IMR-90 (cell line): ENCODE measurements around the gene PRELID3B. TPM values are rescaled to one million over a fixed set of nuclear protein-coding genes. Genes with fewer than 3 reads are reported as not detected.

Source experiments
- ATAC-seq: fragments of 200-7000 bp; cut with Tn5 transposase; 2 replicates; pipeline ENCODE4 v1.9.1; 2020; ENCODE audit warnings: low read depth, mild to moderate bottlenecking, moderate library complexity
- BruUV-seq: library from RNA; stranded (reverse); fragments of 400-500 nt; replicated peaks from 2 replicates; lab custom pipeline; 2021; lab: Mats Ljungman, UMichigan
- CTCF ChIA-PET: fragments of 300-600 bp; formaldehyde crosslinking; extraction: SDS; loops from one replicate; lab custom pipeline; 2021; ENCODE audit warnings: antibody characterized with exemption; lab: Yijun Ruan, JAX
- POLR2A ChIA-PET: fragments of 300-600 bp; sonication (Branson Sonifier 250); formaldehyde crosslinking; loops from one replicate; lab custom pipeline; 2022; ENCODE audit warnings: antibody characterized with exemption; ENCODE audit not compliant: unreplicated experiment; lab: Charles Lee
- DNase-seq: peaks from one replicate; pipeline ENCODE4 v3.0.0; 2013
- H2AFZ ChIP-seq: replicated peaks from 2 replicates; pipeline ENCODE3; 2013; ENCODE audit warnings: low read length, mild to moderate bottlenecking; ENCODE audit not compliant: poor library complexity
- H2AK5ac ChIP-seq: 2 replicates; pipeline ENCODE4 v1.6.1; 2013; ENCODE audit warnings: low read depth, low read length, inconsistent platforms
- H2AK9ac ChIP-seq: replicated peaks from 2 replicates; pipeline ENCODE3; 2013; ENCODE audit warnings: mild to moderate bottlenecking, low read depth, low read length, moderate library complexity; ENCODE audit not compliant: poor library complexity
- H2BK120ac ChIP-seq: 2 replicates; pipeline ENCODE4 v1.6.1; 2013; ENCODE audit warnings: low read depth, low read length, inconsistent platforms
- H2BK15ac ChIP-seq: 3 replicates; pipeline ENCODE4 v1.6.1; 2013; ENCODE audit warnings: low read depth, low read length, inconsistent platforms
- H2BK20ac ChIP-seq: 2 replicates; pipeline ENCODE4 v1.6.1; 2013; ENCODE audit warnings: low read depth, mild to moderate bottlenecking, inconsistent platforms, low read length, moderate library complexity
- H2BK5ac ChIP-seq: 2 replicates; pipeline ENCODE4 v1.6.1; 2013; ENCODE audit warnings: mild to moderate bottlenecking, low read depth, low read length, inconsistent platforms; ENCODE audit not compliant: poor library complexity, severe bottlenecking
- H3K14ac ChIP-seq: replicated peaks from 2 replicates; pipeline ENCODE4 v1.6.1; 2013; ENCODE audit warnings: low read depth, low read length, inconsistent platforms
- H3K18ac ChIP-seq: 2 replicates; pipeline ENCODE4 v1.6.1; 2013; ENCODE audit warnings: low read depth, low read length, control low read depth
- H3K23ac ChIP-seq: 2 replicates; pipeline ENCODE4 v1.6.1; 2013; ENCODE audit warnings: low read depth, low read length, inconsistent platforms
- H3K27ac ChIP-seq: 2 replicates; pipeline ENCODE4 v1.5.1; 2013; ENCODE audit warnings: mild to moderate bottlenecking, control low read depth, low read length; ENCODE audit not compliant: insufficient read depth
- H3K27me3 ChIP-seq: 2 replicates; pipeline ENCODE4 v1.6.1; 2013; ENCODE audit warnings: low read length; ENCODE audit not compliant: control insufficient read depth, insufficient read depth
- H3K36me3 ChIP-seq: 2 replicates; pipeline ENCODE4 v1.6.1; 2013; ENCODE audit warnings: low read length, mixed read lengths; ENCODE audit not compliant: control insufficient read depth, insufficient read depth
- H3K4ac ChIP-seq: 2 replicates; pipeline ENCODE4 v1.6.1; 2013; ENCODE audit warnings: low read depth, low read length, inconsistent platforms
- H3K4me1 ChIP-seq: 2 replicates; pipeline ENCODE4 v1.6.1; 2013; ENCODE audit warnings: low read length, mixed read lengths; ENCODE audit not compliant: control insufficient read depth, insufficient read depth
- H3K4me2 ChIP-seq: 2 replicates; pipeline ENCODE4 v1.6.1; 2013; ENCODE audit warnings: low read depth, mild to moderate bottlenecking, control low read depth, low read length, moderate library complexity
- H3K4me3 ChIP-seq: 2 replicates; pipeline ENCODE4 v1.5.1; 2013; ENCODE audit warnings: low read depth, mild to moderate bottlenecking, control low read depth, low read length, moderate library complexity; ENCODE audit not compliant: insufficient read depth
- H3K56ac ChIP-seq: 2 replicates; pipeline ENCODE4 v1.6.1; 2013; ENCODE audit warnings: low read length, inconsistent platforms; ENCODE audit not compliant: insufficient read depth; ENCODE audit errors: extremely low read depth
- H3K79me1 ChIP-seq, 2 experiments: 2 replicates each; pipeline ENCODE4 v1.6.1; 2013; ENCODE audit warnings: low read length in 2 of 2, inconsistent platforms in 1 of 2, low read depth in 1 of 2
- H3K9ac ChIP-seq: 2 replicates; pipeline ENCODE4 v1.6.1; 2013; ENCODE audit warnings: low read depth, low read length, control low read depth
- H3K9me1 ChIP-seq: 2 replicates; pipeline ENCODE4 v1.6.1; 2013; ENCODE audit warnings: low read length, inconsistent platforms; ENCODE audit not compliant: insufficient read depth
- H3K9me3 ChIP-seq: 2 replicates; pipeline ENCODE4 v1.6.1; 2013; ENCODE audit warnings: low read length; ENCODE audit not compliant: control insufficient read depth, insufficient read depth
- H4K20me1 ChIP-seq: 2 replicates; pipeline ENCODE4 v1.6.1; 2013; ENCODE audit warnings: low read length, inconsistent platforms; ENCODE audit not compliant: insufficient read depth
- H4K5ac ChIP-seq: 2 replicates; pipeline ENCODE4 v1.6.1; 2013; ENCODE audit warnings: mild to moderate bottlenecking, low read depth, low read length, control low read depth
- H4K8ac ChIP-seq, 2 experiments: 2 replicates each; pipeline ENCODE4 v1.6.1; 2013; ENCODE audit warnings: low read depth in 2 of 2, low read length in 2 of 2, control low read depth in 1 of 2, inconsistent platforms in 1 of 2
- H4K91ac ChIP-seq: 2 replicates; pipeline ENCODE4 v1.6.1; 2013; ENCODE audit warnings: low read depth, low read length, inconsistent platforms; ENCODE audit not compliant: insufficient read depth
- CEBPB ChIP-seq: IDR thresholded peaks from 2 replicates; pipeline ENCODE4 v1.6.1; 2012; ENCODE audit warnings: low read depth, low read length, improper control_type of control experiment
- CHD1 ChIP-seq: IDR thresholded peaks from 2 replicates; pipeline ENCODE4 v1.6.1; 2012; ENCODE audit warnings: low read depth, low read length, improper control_type of control experiment
- RAD21 ChIP-seq: IDR thresholded peaks from 2 replicates; pipeline ENCODE4 v1.6.1; 2012; ENCODE audit warnings: low read length, improper control_type of control experiment
- WGBS, 2 experiments: methylation state at CpG; one replicate each; pipeline versions ENCODE4 v1.1.5 to v1.1.7; 2013; ENCODE audit warnings: missing lambda C conversion rate in 2 of 2; ENCODE audit not compliant: insufficient read length in 1 of 2; ENCODE audit errors: extremely low coverage in 2 of 2; 5-methylcytosine and 5-hydroxymethylcytosine counted together
- dilution Hi-C: fragments of 300-500 bp; cut with HindIII; formaldehyde crosslinking; loops from one replicate; pipeline ENCODE4 v1.14.3; 2018; ENCODE audit warnings: low sequenced_read_pairs; ENCODE audit not compliant: unreplicated experiment
- in situ Hi-C: fragments of 300-500 bp; cut with MboI; formaldehyde crosslinking; loops from 3 replicates; pipeline ENCODE4 v1.14.3; 2019; ENCODE audit warnings: low sequenced_read_pairs, inconsistent platforms, mixed read lengths
- intact Hi-C: fragments of 100-400 bp; cut with micrococcal nuclease; formaldehyde crosslinking; loops from 2 replicates; pipeline ENCODE4 v1.10.0; 2022
- polyA plus RNA-seq, 3 experiments: library from polyadenylated mRNA; depleted of rRNA; stranded (reverse); fragments of >200 nt; gene quantifications; 2 replicates each; pipeline ENCODE4 v1.2.3, GENCODE V29; 2012; ENCODE audit warnings: low replicate concordance in 1 of 3
- total RNA-seq: library from RNA; depleted of rRNA; stranded (reverse); fragments of >200 nt; gene quantifications from 2 replicates; pipeline ENCODE4 v1.2.3, GENCODE V29; 2012

PRELID3B gene
- total and polyA plus RNA-seq, 2 of the 4 experiments (the other 2 are of a cell fraction) = 24.8 to 41.9 TPM

DNA sequence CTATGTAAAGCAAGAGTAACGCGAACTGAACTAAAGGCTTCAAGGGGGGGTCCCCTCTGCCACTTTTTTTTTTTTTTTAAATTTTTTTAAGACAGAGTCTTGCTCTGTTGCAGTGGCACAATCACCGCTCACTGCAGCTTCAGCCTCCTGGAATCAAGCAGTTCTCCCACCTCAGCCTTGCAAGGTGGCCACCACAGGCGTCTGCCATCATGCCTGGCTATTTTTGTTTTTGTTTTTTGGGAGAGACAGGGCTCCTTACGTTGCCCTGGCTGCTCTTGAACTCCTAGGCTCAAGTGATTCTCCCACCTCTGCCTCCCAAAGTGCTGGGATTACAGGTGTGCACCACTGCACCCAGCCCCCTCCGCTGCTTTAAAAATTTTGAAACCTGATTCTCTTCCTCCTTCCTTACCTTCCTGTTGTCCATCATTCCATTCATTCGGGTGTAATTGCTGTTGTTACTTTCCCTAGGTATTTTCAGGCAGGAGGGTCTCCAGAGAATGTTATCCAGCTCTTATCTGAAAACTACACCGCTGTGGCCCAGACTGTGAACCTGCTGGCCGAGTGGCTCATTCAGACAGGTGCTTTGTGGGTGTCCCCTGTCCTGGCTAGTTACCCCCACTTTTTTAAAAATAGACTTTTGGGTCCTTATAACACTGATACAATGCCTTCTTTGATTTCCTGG lies 56.2 kb downstream of the PRELID3B start:
- DNase-seq = no peak
- H3K36me3 ChIP-seq = peaks cover 37% of the 10 kb centered on the region
- peaks cover 20% of the 10 kb centered on the region for H4K20me1 ChIP-seq
- POLR2A ChIA-PET = no interaction called here
- CTCF ChIA-PET = interaction anchor here (1.3 kb wide), 1 partner anchor 46 kb away, joined by 3 read pairs; the partner anchor contains the start of gene ATP5F1E
- no peak overlapping the region for H2BK20ac ChIP-seq
- H2BK15ac ChIP-seq = no peak overlapping the region
- intact Hi-C loops (loop anchor here (5.0 kb wide), 1 partner anchor 41 kb away; no protein-coding TSS in a partner anchor), dilution Hi-C loops (no loop called here), in situ Hi-C loops (no loop called here)
- H3K4me1 ChIP-seq = peaks cover 3% of the 10 kb centered on the region; the same call in 1 of the 2 replicates
- H4K8ac ChIP-seq = no peak overlapping the region
- H2BK120ac ChIP-seq = no peak overlapping the region
- H3K56ac ChIP-seq = no peak overlapping the region
- no peak overlapping the region for H3K4ac ChIP-seq
- no peaks in the 10 kb centered on the region for H3K9me3 ChIP-seq
- H3K27me3 ChIP-seq = no peaks in the 10 kb centered on the region
- no peak overlapping the region for H3K18ac ChIP-seq
- H2BK5ac ChIP-seq = no peak overlapping the region
- no peak overlapping the region for H3K4me2 ChIP-seq
- H3K14ac ChIP-seq = no peak overlapping the region
- peaks cover 22% of the 10 kb centered on the region for H3K9me1 ChIP-seq
- WGBS, 2 experiments = 71% methylated on average over 1 of the region's 9 CpGs; no CpG with 5 or more reads in 1 of the 2 experiments
- H3K9ac ChIP-seq = no peak overlapping the region
- H3K23ac ChIP-seq = no peak overlapping the region
- H3K27ac ChIP-seq = no peak overlapping the region
- no peak for ATAC-seq
- no peak overlapping the region for H2AK9ac ChIP-seq
- TF ChIP-seq CHD1 (no peak), RAD21 (no peak), CEBPB (no peak)
- no peak overlapping the region for H4K5ac ChIP-seq
- H2AFZ ChIP-seq = no peak overlapping the region
- H2AK5ac ChIP-seq = no peak overlapping the region
- H3K4me3 ChIP-seq = no peak overlapping the region
- H3K79me1 ChIP-seq = peaks cover 34 to 72% of the 10 kb centered on the region in 2 experiments
- no peak overlapping the region for H4K91ac ChIP-seq
- no TSS peak for BruUV-seq
